Measurements from ENCODE around the gene TBC1D22A. TPM values are rescaled to one million over a fixed set of nuclear protein-coding genes. Genes with fewer than 3 reads are reported as not detected.

Gene TBC1D22A
- total and polyA plus RNA-seq, 4 donors: 4.1 to 12.4 (median 8.4) TPM

DNA sequence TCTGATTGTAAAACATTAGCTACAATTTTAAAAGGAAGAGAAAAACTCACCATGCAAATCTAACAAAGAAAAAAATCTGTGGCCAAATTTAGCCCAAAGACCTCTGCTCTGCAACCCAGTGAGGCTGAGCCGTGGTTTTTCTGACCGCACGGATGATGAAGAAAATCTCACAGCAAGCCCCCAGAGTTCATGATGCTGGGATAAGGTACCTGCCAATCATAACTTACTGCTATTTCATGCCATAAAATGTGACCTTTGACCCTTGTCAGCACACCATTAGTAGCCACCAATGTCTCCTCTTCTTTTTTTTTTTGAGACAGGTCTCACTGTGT is 35.5 kb upstream of the TBC1D22A start:
- Histone ChIP-seq H3K27me3 (ENCODE audit: control insufficient read depth in 4 of 4, insufficient read depth in 4 of 4, low read length in 3 of 4) (no peaks in the 10 kb centered on the region), H3K4me3 (ENCODE audit: low read depth in 1 of 3, low read length in 3 of 3) (no peak overlapping the region), H3K9ac (ENCODE audit: low read depth in 1 of 2, low read length in 2 of 2) (no peak overlapping the region), H3K36me3 (ENCODE audit: control insufficient read depth in 4 of 4, insufficient read depth in 3 of 4, low read depth in 1 of 4, low read length in 3 of 4) (no peaks in the 10 kb centered on the region), H3K4me1 (ENCODE audit: control insufficient read depth in 4 of 4, insufficient read depth in 4 of 4, low read length in 3 of 4) (peaks cover 19 to 57% (median 47%) of the 10 kb centered on the region in 4 donors), H3K27ac (ENCODE audit: low read depth in 1 of 2, low read length in 2 of 2) (peak overlapping the region; percentile 83 to 89), H3K9me3 (ENCODE audit: control insufficient read depth in 4 of 4, low read length in 3 of 4) (no peaks in the 10 kb centered on the region)
- TF ChIP-seq MAX (IDR thresholded peaks at IDR 0.05) (no peak), EGR1 (IDR thresholded peaks at IDR 0.05; ENCODE audit: low read depth in 2 of 2) (no peak), FOXA1 (IDR thresholded peaks at IDR 0.05) (no peak), CTCF (IDR thresholded peaks at IDR 0.05; ENCODE audit: low read depth, low read length, missing input control) (no peak)
- TF ChIP-seq, protein P1, sequence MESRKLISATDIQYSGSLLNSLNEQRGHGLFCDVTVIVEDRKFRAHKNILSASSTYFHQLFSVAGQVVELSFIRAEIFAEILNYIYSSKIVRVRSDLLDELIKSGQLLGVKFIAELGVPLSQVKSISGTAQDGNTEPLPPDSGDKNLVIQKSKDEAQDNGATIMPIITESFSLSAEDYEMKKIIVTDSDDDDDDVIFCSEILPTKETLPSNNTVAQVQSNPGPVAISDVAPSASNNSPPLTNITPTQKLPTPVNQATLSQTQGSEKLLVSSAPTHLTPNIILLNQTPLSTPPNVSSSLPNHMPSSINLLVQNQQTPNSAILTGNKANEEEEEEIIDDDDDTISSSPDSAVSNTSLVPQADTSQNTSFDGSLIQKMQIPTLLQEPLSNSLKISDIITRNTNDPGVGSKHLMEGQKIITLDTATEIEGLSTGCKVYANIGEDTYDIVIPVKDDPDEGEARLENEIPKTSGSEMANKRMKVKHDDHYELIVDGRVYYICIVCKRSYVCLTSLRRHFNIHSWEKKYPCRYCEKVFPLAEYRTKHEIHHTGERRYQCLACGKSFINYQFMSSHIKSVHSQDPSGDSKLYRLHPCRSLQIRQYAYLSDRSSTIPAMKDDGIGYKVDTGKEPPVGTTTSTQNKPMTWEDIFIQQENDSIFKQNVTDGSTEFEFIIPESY (IDR thresholded peaks at IDR 0.05): no peak
- no peak for DNase-seq (ENCODE audit: low spot score)
- 95% methylated on average over 3 of the region's 3 CpGs for WGBS

- peaks cover 21 to 67% (median 53%) of the 10 kb centered on the region in 4 donors for H3K4me1 ChIP-seq (ENCODE audit: control insufficient read depth in 4 of 4, insufficient read depth in 4 of 4, low read length in 3 of 4)
- 85% methylated on average over 19 of the region's 19 CpGs for WGBS
- DNase-seq (ENCODE audit: low spot score): no peak
Observed at GRCh38 chr22:46727813-46728364, 34.6 kb upstream of the TBC1D22A start.

More at GRCh38 chr22:46727813-46728364, 34.6 kb upstream of the TBC1D22A start:
- H3K27me3 ChIP-seq (ENCODE audit: control insufficient read depth in 4 of 4, insufficient read depth in 4 of 4, low read length in 3 of 4): no peaks in the 10 kb centered on the region
- no peaks in the 10 kb centered on the region for H3K36me3 ChIP-seq (ENCODE audit: control insufficient read depth in 4 of 4, insufficient read depth in 3 of 4, low read depth in 1 of 4, low read length in 3 of 4)
- no peak overlapping the region for H3K4me3 ChIP-seq (ENCODE audit: low read depth in 1 of 3, low read length in 3 of 3)
- peak overlapping the region in 1 of 2 donors; percentile 36 for H3K9ac ChIP-seq (ENCODE audit: low read depth in 1 of 2, low read length in 2 of 2)
- TF ChIP-seq, protein P2, sequence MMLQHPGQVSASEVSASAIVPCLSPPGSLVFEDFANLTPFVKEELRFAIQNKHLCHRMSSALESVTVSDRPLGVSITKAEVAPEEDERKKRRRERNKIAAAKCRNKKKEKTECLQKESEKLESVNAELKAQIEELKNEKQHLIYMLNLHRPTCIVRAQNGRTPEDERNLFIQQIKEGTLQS (IDR thresholded peaks at IDR 0.05): no peak
- TF ChIP-seq SP1 (IDR thresholded peaks at IDR 0.05) (no peak), RXRA (IDR thresholded peaks at IDR 0.05) (peak in 1 of 2 donors; percentile 46), TAF1 (conservative IDR thresholded peaks at IDR 0.05) (no peak), JUND (IDR thresholded peaks at IDR 0.05) (no peak), FOXA2 (IDR thresholded peaks at IDR 0.05) (no peak), NR2F2 (IDR thresholded peaks at IDR 0.05) (no peak), FOXA1 (IDR thresholded peaks at IDR 0.05) (no peak), HNF4A (conservative IDR thresholded peaks at IDR 0.05) (peak in 1 of 2 donors; percentile 41)
- TF ChIP-seq, protein P1 (IDR thresholded peaks at IDR 0.05): no peak
- H3K27ac ChIP-seq (ENCODE audit: low read depth in 1 of 2, low read length in 2 of 2): peak overlapping the region; percentile 61 to 89
- H3K9me3 ChIP-seq (ENCODE audit: control insufficient read depth in 4 of 4, low read length in 3 of 4): no peaks in the 10 kb centered on the region
